WTC11 (cell line): ENCODE measurements around the gene LCE3A. TPM values are rescaled to one million over a fixed set of nuclear protein-coding genes. Genes with fewer than 3 reads are reported as not detected.

Experiments
- ATAC-seq: fragments of 200-7000 bp; cut with Tn5 transposase; 2 replicates; pipeline ENCODE4 v1.10.0; 2021; ENCODE audit warnings: mild to moderate bottlenecking, moderate library complexity
- CTCF ChIA-PET: fragments of 300-600 bp; sonication (Branson Sonifier 250); formaldehyde crosslinking; loops from one replicate; lab custom pipeline; 2021; ENCODE audit warnings: antibody characterized with exemption; lab: Charles Lee
- POLR2A ChIA-PET: fragments of 350-600 bp; sonication (Branson Sonifier 250); formaldehyde crosslinking; loops from one replicate; lab custom pipeline; 2021; ENCODE audit warnings: antibody characterized with exemption; lab: Charles Lee
- DNase-seq: peaks from one replicate; pipeline ENCODE4 v3.0.0; 2021; ENCODE audit warnings: low spot score
- H3K27ac Mint-ChIP-seq: 2 replicates; pipeline ENCODE4 v1.8.0; 2021; ENCODE audit warnings: mixed read lengths
- H3K27me3 Mint-ChIP-seq: 2 replicates; pipeline ENCODE4 v1.8.0; 2021; ENCODE audit warnings: low read depth, mild to moderate bottlenecking, moderate library complexity, mixed read lengths
- H3K36me3 Mint-ChIP-seq: 2 replicates; pipeline ENCODE4 v1.8.0; 2021; ENCODE audit warnings: mixed read lengths
- H3K4me1 Mint-ChIP-seq: 2 replicates; pipeline ENCODE4 v1.8.0; 2022; ENCODE audit warnings: mixed read lengths
- H3K4me3 Mint-ChIP-seq: 2 replicates; pipeline ENCODE4 v1.8.0; 2021; ENCODE audit warnings: mild to moderate bottlenecking, moderate library complexity, mixed read lengths
- H3K9me3 Mint-ChIP-seq: 2 replicates; pipeline ENCODE4 v1.8.0; 2021; ENCODE audit warnings: mixed read lengths
- AFF4 ChIP-seq: sonication (generic); formaldehyde crosslinking; IDR thresholded peaks from 2 replicates; pipeline ENCODE4 v1.8.1; 2023; ENCODE audit warnings: mild to moderate bottlenecking, missing genetic modification reagents, borderline replicate concordance
- EMX1 ChIP-seq: fragments of 250-450 bp; sonication (Bioruptor Pico); IDR thresholded peaks from 2 replicates; pipeline ENCODE4 v1.8.0; 2021; ENCODE audit warnings: mild to moderate bottlenecking
- GABPB1 ChIP-seq: sonication (generic); formaldehyde crosslinking; IDR thresholded peaks from 2 replicates; pipeline ENCODE4 v1.8.1; 2023; ENCODE audit warnings: mild to moderate bottlenecking, missing genetic modification reagents
- MAX ChIP-seq: sonication (generic); formaldehyde crosslinking; IDR thresholded peaks from 2 replicates; pipeline ENCODE4 v1.8.0; 2022; ENCODE audit warnings: mild to moderate bottlenecking, missing genetic modification reagents
- MYBL2 ChIP-seq: sonication (generic); formaldehyde crosslinking; IDR thresholded peaks from 2 replicates; pipeline ENCODE4 v1.8.1; 2023; ENCODE audit warnings: mild to moderate bottlenecking, moderate library complexity, missing genetic modification reagents
- NR1H2 ChIP-seq: sonication (generic); formaldehyde crosslinking; IDR thresholded peaks from 2 replicates; pipeline ENCODE4 v1.9.0; 2021; ENCODE audit warnings: mild to moderate bottlenecking, moderate library complexity, missing genetic modification reagents
- ZNF232 ChIP-seq: sonication (generic); formaldehyde crosslinking; IDR thresholded peaks from 2 replicates; pipeline ENCODE4 v1.8.0; 2022; ENCODE audit warnings: mild to moderate bottlenecking, missing genetic modification reagents
- ZNF263 ChIP-seq: sonication (generic); formaldehyde crosslinking; IDR thresholded peaks from 2 replicates; pipeline ENCODE4 v1.8.1; 2022; ENCODE audit warnings: low read depth, mild to moderate bottlenecking, moderate library complexity, missing genetic modification reagents
- ZNF396 ChIP-seq: fragments of 250-450 bp; sonication (Bioruptor Pico); IDR thresholded peaks from 2 replicates; pipeline ENCODE4 v1.8.0; 2021; ENCODE audit warnings: mild to moderate bottlenecking, moderate library complexity, borderline replicate concordance
- ZNF512 ChIP-seq: sonication (generic); formaldehyde crosslinking; IDR thresholded peaks from 2 replicates; pipeline ENCODE4 v1.8.1; 2022; ENCODE audit warnings: missing genetic modification reagents, borderline replicate concordance
- ZNF671 ChIP-seq: fragments of 250-450 bp; sonication (Bioruptor Pico); IDR thresholded peaks from 2 replicates; pipeline ENCODE4 v1.8.0; 2021; ENCODE audit warnings: mild to moderate bottlenecking
- ZSCAN18 ChIP-seq: fragments of 250-450 bp; sonication (Bioruptor Pico); IDR thresholded peaks from 2 replicates; pipeline ENCODE4 v2.1.2; 2022; ENCODE audit warnings: mild to moderate bottlenecking, moderate library complexity
- total RNA-seq: library from RNA; stranded (reverse); gene quantifications from 3 replicates; pipeline ENCODE4 v1.2.3, GENCODE V29; 2021
- TF ChIP-seq, protein P1 (sequence below): sonication (generic); formaldehyde crosslinking; IDR thresholded peaks from 2 replicates; pipeline ENCODE4 v1.8.1; 2023; ENCODE audit warnings: mild to moderate bottlenecking, missing genetic modification reagents, moderate library complexity
- TF ChIP-seq, protein P2 (sequence below): sonication (generic); formaldehyde crosslinking; conservative IDR thresholded peaks from 2 replicates; pipeline ENCODE4 v1.8.1; 2023; ENCODE audit warnings: mild to moderate bottlenecking, low read depth, missing genetic modification reagents, moderate library complexity
- TF ChIP-seq, protein P3 (sequence below): fragments of 250-450 bp; sonication (Bioruptor Pico); IDR thresholded peaks from 2 replicates; pipeline ENCODE4 v1.9.0; 2021; ENCODE audit warnings: moderate library complexity, mild to moderate bottlenecking, inconsistent platforms, borderline replicate concordance
- TF ChIP-seq, protein P4 (sequence below): sonication (generic); formaldehyde crosslinking; IDR thresholded peaks from 2 replicates; pipeline ENCODE4 v1.8.0; 2022; ENCODE audit warnings: missing genetic modification reagents

LCE3A gene
- total RNA-seq, 1 experiment from 2014 or later, result not detected

GRCh38 chr1:152623203-152623844 is 421 bp upstream of the LCE3A start:
- CTCF ChIA-PET, result no interaction called here
- peaks cover 88% of the 10 kb centered on the region for H3K9me3 Mint-ChIP-seq
- H3K4me1 Mint-ChIP-seq, result no peaks in the 10 kb centered on the region
- H3K27ac Mint-ChIP-seq, result no peak overlapping the region
- no peak overlapping the region for H3K4me3 Mint-ChIP-seq
- no peak for TF ChIP-seq NR1H2 (CRISPR knock-in tag)
- no peak for TF ChIP-seq ZNF671 (CRISPR knock-in tag)
- H3K27me3 Mint-ChIP-seq, result peaks cover 8% of the 10 kb centered on the region; the same call in 1 of the 2 replicates
- DNase-seq (no peak), ATAC-seq (no peak)
- H3K36me3 Mint-ChIP-seq, result peaks cover 72% of the 10 kb centered on the region
- POLR2A ChIA-PET, result no interaction called here

DNA sequence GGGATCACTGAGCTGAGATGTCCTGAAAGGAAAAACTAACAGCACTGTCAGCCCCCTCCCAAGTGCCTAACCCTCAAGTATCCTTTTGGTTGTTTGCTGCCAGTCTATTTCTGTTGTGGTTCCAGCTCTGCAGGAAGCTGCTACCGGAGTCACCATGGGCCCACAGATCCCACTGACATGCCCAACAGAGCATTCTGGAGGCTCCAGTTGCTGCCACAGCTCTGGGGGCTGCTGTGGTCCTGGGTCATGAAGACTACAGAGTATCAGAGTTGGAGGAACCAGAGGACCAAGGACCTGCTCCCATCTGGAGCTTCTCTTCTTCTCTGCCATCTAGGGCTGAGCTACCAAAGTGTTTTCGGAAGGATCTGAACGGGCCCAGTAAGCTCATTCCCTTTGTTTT is 910 bp downstream of the LCE3A start:
- POLR2A ChIA-PET, result no interaction called here
- no peak for TF ChIP-seq EMX1 (CRISPR knock-in tag)
- TF ChIP-seq, protein P1, sequence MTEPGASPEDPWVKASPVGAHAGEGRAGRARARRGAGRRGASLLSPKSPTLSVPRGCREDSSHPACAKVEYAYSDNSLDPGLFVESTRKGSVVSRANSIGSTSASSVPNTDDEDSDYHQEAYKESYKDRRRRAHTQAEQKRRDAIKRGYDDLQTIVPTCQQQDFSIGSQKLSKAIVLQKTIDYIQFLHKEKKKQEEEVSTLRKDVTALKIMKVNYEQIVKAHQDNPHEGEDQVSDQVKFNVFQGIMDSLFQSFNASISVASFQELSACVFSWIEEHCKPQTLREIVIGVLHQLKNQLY, result no peak
- TF ChIP-seq, protein P2, sequence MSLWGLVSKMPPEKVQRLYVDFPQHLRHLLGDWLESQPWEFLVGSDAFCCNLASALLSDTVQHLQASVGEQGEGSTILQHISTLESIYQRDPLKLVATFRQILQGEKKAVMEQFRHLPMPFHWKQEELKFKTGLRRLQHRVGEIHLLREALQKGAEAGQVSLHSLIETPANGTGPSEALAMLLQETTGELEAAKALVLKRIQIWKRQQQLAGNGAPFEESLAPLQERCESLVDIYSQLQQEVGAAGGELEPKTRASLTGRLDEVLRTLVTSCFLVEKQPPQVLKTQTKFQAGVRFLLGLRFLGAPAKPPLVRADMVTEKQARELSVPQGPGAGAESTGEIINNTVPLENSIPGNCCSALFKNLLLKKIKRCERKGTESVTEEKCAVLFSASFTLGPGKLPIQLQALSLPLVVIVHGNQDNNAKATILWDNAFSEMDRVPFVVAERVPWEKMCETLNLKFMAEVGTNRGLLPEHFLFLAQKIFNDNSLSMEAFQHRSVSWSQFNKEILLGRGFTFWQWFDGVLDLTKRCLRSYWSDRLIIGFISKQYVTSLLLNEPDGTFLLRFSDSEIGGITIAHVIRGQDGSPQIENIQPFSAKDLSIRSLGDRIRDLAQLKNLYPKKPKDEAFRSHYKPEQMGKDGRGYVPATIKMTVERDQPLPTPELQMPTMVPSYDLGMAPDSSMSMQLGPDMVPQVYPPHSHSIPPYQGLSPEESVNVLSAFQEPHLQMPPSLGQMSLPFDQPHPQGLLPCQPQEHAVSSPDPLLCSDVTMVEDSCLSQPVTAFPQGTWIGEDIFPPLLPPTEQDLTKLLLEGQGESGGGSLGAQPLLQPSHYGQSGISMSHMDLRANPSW (CRISPR knock-in tag), result no peak
- TF ChIP-seq, protein P3, sequence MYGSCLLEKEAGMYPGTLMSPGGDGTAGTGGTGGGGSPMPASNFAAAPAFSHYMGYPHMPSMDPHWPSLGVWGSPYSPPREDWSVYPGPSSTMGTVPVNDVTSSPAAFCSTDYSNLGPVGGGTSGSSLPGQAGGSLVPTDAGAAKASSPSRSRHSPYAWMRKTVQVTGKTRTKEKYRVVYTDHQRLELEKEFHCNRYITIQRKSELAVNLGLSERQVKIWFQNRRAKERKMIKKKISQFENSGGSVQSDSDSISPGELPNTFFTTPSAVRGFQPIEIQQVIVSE (CRISPR knock-in tag), result no peak
- no peak for TF ChIP-seq ZNF396 (CRISPR knock-in tag)
- no peak for TF ChIP-seq MAX (CRISPR knock-in tag)
- TF ChIP-seq AFF4 (CRISPR knock-in tag), result no peak
- no peak for TF ChIP-seq ZNF232
- TF ChIP-seq ZSCAN18, result no peak
- TF ChIP-seq MYBL2, result no peak
- TF ChIP-seq, all 79 proteins: peak for 0
- Mint-ChIP-seq H3K27ac (no peak overlapping the region), H3K27me3 (peaks cover 8% of the 10 kb centered on the region), H3K9me3 (peaks cover 84% of the 10 kb centered on the region), H3K4me1 (no peaks in the 10 kb centered on the region), H3K4me3 (no peak overlapping the region), H3K36me3 (peaks cover 68% of the 10 kb centered on the region)
- DNase-seq (no peak), ATAC-seq (no peak)
- CTCF ChIA-PET, result no interaction called here

- ATAC-seq, result no peak
- Mint-ChIP-seq H3K27ac (no peak within 1 kb of the TSS), H3K27me3 (peaks cover 13% of the 10 kb centered on the region), H3K4me3 (no peak within 1 kb of the TSS), H3K9me3 (peaks cover 82% of the 10 kb centered on the region), H3K36me3 (peaks cover 76% of the 10 kb centered on the region), H3K4me1 (no peaks in the 10 kb centered on the region)
- CTCF ChIA-PET, result no interaction called here
- POLR2A ChIA-PET, result no interaction called here
- no peak for DNase-seq
- TF ChIP-seq ZNF512 (CRISPR knock-in tag), result no peak
- no peak for TF ChIP-seq GABPB1 (CRISPR knock-in tag)
- TF ChIP-seq, protein P4, sequence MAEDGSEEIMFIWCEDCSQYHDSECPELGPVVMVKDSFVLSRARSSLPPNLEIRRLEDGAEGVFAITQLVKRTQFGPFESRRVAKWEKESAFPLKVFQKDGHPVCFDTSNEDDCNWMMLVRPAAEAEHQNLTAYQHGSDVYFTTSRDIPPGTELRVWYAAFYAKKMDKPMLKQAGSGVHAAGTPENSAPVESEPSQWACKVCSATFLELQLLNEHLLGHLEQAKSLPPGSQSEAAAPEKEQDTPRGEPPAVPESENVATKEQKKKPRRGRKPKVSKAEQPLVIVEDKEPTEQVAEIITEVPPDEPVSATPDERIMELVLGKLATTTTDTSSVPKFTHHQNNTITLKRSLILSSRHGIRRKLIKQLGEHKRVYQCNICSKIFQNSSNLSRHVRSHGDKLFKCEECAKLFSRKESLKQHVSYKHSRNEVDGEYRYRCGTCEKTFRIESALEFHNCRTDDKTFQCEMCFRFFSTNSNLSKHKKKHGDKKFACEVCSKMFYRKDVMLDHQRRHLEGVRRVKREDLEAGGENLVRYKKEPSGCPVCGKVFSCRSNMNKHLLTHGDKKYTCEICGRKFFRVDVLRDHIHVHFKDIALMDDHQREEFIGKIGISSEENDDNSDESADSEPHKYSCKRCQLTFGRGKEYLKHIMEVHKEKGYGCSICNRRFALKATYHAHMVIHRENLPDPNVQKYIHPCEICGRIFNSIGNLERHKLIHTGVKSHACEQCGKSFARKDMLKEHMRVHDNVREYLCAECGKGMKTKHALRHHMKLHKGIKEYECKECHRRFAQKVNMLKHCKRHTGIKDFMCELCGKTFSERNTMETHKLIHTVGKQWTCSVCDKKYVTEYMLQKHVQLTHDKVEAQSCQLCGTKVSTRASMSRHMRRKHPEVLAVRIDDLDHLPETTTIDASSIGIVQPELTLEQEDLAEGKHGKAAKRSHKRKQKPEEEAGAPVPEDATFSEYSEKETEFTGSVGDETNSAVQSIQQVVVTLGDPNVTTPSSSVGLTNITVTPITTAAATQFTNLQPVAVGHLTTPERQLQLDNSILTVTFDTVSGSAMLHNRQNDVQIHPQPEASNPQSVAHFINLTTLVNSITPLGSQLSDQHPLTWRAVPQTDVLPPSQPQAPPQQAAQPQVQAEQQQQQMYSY (CRISPR knock-in tag), result no peak
- no peak for TF ChIP-seq ZNF263
Observed at GRCh38 chr1:152613511-152613910, 9.4 kb downstream of the LCE3A start, which contains the start of gene LCE3B. Gene LCE3B, plus strand, starts transcription at chr1:152613811. Its CDS starts 0 bp downstream, at chr1:152613811.
